HUES48 (cell line): ENCODE data around the gene MSI2.

ENCODE experiments used
- H3K27ac ChIP-seq: one replicate; pipeline ENCODE4 v1.7.0; 2013; ENCODE audit warnings: low read depth, low read length, inconsistent platforms
- H3K27me3 ChIP-seq: 2 replicates; pipeline ENCODE4 v1.6.1; 2013; ENCODE audit warnings: mild to moderate bottlenecking, low read length; ENCODE audit not compliant: control insufficient read depth, insufficient read depth
- H3K36me3 ChIP-seq: 2 replicates; pipeline ENCODE4 v1.6.1; 2013; ENCODE audit warnings: low read length; ENCODE audit not compliant: control insufficient read depth, insufficient read depth
- H3K4me1 ChIP-seq: 2 replicates; pipeline ENCODE4 v1.6.1; 2013; ENCODE audit warnings: mild to moderate bottlenecking, low read length; ENCODE audit not compliant: control insufficient read depth, insufficient read depth
- H3K4me3 ChIP-seq: 2 replicates; pipeline ENCODE4 v1.5.1; 2013; ENCODE audit warnings: mild to moderate bottlenecking, low read depth, low read length
- H3K9ac ChIP-seq: 2 replicates; pipeline ENCODE4 v1.6.1; 2013; ENCODE audit warnings: mild to moderate bottlenecking, low read depth, low read length, moderate library complexity
- H3K9me3 ChIP-seq: 2 replicates; pipeline ENCODE4 v1.6.1; 2013; ENCODE audit warnings: low read length; ENCODE audit not compliant: control insufficient read depth, insufficient read depth

Gene MSI2

GRCh38 chr17:57532556-57532955 is 276.2 kb downstream of the MSI2 start:
- no peaks in the 10 kb centered on the region for H3K27me3 ChIP-seq
- H3K9me3 ChIP-seq: no peaks in the 10 kb centered on the region
- H3K4me1 ChIP-seq: peaks cover 30% of the 10 kb centered on the region
- no peaks in the 10 kb centered on the region for H3K36me3 ChIP-seq
- no peak overlapping the region for H3K9ac ChIP-seq
- H3K4me3 ChIP-seq: no peak overlapping the region
- H3K27ac ChIP-seq: no peak overlapping the region

- Histone ChIP-seq H3K4me3 (no peak overlapping the region), H3K9ac (no peak overlapping the region), H3K36me3 (no peaks in the 10 kb centered on the region), H3K4me1 (peaks cover 30% of the 10 kb centered on the region), H3K27me3 (no peaks in the 10 kb centered on the region), H3K27ac (no peak overlapping the region), H3K9me3 (no peaks in the 10 kb centered on the region)
Measured at GRCh38 chr17:57532966-57533365, 276.6 kb downstream of the MSI2 start.

DNA sequence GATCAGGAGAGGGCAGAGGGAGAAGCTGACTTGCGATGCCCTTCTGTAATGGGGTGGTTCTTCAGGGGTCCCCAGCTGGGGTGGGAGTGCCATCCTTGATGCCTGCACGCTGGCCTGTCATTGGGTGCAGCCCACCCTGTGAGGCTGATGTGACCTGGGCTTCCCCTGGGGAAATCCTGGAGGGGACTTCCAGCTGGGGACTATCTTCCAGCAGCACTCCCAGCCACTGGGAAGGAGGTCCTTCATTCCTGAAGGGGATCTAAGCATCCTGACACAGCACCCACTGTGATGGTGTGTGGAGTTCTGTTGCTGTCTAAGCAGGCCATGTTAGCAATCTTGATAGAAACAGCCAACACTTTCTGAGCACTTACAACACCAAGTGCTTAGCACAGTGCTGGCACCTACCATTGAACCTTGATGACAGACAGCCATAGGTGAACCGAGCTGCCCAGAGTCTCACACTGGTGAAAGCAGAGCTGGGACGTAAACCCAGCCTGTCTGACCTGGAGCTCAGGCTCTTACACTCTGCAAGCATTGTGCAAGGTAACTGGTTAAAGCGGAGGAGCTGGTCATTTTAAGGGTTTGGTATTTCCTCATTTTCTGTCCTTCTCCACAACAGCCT is 277.5 kb downstream of the MSI2 start:
- peaks cover 29% of the 10 kb centered on the region for H3K4me1 ChIP-seq
- H3K27me3 ChIP-seq: no peaks in the 10 kb centered on the region
- no peak overlapping the region for H3K9ac ChIP-seq
- no peaks in the 10 kb centered on the region for H3K36me3 ChIP-seq
- H3K4me3 ChIP-seq: no peak overlapping the region
- no peak overlapping the region for H3K27ac ChIP-seq
- no peaks in the 10 kb centered on the region for H3K9me3 ChIP-seq

- no peak overlapping the region for H3K27ac ChIP-seq
- peaks cover 24% of the 10 kb centered on the region for H3K4me1 ChIP-seq
- H3K9me3 ChIP-seq: no peaks in the 10 kb centered on the region
- H3K27me3 ChIP-seq: no peaks in the 10 kb centered on the region
- no peaks in the 10 kb centered on the region for H3K36me3 ChIP-seq
- no peak overlapping the region for H3K4me3 ChIP-seq
- H3K9ac ChIP-seq: no peak overlapping the region
Measured at GRCh38 chr17:57534863-57535248, 278.5 kb downstream of the MSI2 start.

DNA sequence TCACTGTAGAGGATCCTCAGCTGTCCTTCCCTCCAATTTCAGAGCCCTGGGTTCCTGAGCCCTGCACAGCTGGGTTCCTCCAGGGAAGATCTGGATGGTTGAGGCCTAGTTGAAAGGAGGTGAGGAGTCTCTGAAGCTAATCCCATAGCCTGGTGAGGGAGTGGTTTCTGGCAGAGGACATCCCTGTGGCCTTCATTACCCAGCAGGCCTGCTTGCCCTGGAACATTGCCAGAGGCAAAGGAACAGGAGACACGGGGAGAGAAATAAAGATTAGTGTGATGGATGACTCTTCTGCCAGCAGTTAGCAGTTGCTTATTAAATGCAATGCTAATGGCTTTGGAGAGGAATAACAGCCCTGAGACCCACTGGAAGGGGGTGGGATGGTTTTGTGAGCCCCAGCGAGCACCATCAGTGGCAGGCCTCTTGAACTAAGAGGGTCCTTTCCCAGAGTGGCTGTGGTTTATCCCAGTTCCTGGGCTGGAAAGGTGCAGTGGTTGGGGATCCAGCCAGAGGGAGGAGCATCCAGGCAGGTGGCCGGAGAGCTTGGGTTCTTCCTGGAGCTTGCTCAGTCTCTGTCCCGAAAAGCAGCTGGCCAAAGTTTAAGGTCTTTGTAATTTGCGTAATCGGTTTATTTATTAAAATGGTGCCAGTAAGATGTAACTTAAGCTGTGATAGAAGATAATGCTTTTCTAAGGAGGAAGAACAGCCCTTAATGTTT is 279.1 kb downstream of the MSI2 start:
- Histone ChIP-seq H3K9ac (no peak overlapping the region), H3K27ac (no peak overlapping the region), H3K4me1 (peaks cover 19% of the 10 kb centered on the region), H3K36me3 (no peaks in the 10 kb centered on the region), H3K4me3 (no peak overlapping the region), H3K9me3 (no peaks in the 10 kb centered on the region), H3K27me3 (no peaks in the 10 kb centered on the region)

GRCh38 chr17:57536289-57536688 is 280.0 kb downstream of the MSI2 start:
- H3K36me3 ChIP-seq: no peaks in the 10 kb centered on the region
- no peak overlapping the region for H3K9ac ChIP-seq
- no peaks in the 10 kb centered on the region for H3K9me3 ChIP-seq
- peaks cover 16% of the 10 kb centered on the region for H3K4me1 ChIP-seq
- no peaks in the 10 kb centered on the region for H3K27me3 ChIP-seq
- H3K27ac ChIP-seq: no peak overlapping the region
- no peak overlapping the region for H3K4me3 ChIP-seq

DNA sequence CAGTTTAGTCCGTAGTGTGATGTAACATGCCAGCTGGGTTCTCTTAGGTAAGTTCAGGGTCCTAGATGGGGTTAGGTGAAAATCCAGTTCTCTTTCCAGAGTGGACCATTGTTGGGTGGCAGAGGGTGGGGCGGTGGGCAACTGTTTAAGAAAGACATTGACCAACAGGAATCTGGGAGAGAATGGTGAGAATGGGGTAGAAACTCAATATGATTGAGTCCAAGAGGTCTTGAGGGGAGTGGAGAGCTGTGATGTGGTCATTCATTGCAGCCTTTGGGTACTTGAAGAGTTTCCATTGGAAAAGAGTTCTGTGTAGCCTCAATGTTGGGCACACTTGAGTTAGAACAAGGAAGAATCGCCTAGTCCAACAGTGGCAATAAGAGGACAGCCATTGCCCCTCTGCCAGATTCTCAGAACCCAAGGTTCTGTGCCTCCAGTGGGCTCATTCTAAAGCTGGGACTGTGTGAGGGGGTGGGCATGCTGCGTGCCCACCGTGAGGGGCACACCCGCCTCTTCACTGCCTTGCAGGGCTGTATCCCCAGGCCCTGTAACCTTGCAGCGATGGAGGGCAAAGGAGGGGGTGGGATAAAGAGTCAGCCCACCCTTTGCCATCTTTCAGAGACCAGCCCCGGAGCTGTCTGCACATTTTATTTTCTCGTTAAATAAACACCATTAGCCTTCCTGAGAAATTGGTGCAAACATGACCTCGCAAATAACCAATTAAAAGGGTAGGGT is 280.6 kb downstream of the MSI2 start:
- no peak overlapping the region for H3K27ac ChIP-seq
- no peaks in the 10 kb centered on the region for H3K9me3 ChIP-seq
- no peak overlapping the region for H3K4me3 ChIP-seq
- H3K36me3 ChIP-seq: no peaks in the 10 kb centered on the region
- H3K9ac ChIP-seq: no peak overlapping the region
- peaks cover 16% of the 10 kb centered on the region for H3K4me1 ChIP-seq
- H3K27me3 ChIP-seq: no peaks in the 10 kb centered on the region

- Histone ChIP-seq H3K27me3 (no peaks in the 10 kb centered on the region), H3K36me3 (no peaks in the 10 kb centered on the region), H3K9me3 (no peaks in the 10 kb centered on the region), H3K4me3 (no peak overlapping the region), H3K9ac (no peak overlapping the region), H3K27ac (peak overlapping the region; percentile 58), H3K4me1 (peaks cover 20% of the 10 kb centered on the region)
Measured at GRCh38 chr17:57537524-57538410, 281.4 kb downstream of the MSI2 start.

DNA sequence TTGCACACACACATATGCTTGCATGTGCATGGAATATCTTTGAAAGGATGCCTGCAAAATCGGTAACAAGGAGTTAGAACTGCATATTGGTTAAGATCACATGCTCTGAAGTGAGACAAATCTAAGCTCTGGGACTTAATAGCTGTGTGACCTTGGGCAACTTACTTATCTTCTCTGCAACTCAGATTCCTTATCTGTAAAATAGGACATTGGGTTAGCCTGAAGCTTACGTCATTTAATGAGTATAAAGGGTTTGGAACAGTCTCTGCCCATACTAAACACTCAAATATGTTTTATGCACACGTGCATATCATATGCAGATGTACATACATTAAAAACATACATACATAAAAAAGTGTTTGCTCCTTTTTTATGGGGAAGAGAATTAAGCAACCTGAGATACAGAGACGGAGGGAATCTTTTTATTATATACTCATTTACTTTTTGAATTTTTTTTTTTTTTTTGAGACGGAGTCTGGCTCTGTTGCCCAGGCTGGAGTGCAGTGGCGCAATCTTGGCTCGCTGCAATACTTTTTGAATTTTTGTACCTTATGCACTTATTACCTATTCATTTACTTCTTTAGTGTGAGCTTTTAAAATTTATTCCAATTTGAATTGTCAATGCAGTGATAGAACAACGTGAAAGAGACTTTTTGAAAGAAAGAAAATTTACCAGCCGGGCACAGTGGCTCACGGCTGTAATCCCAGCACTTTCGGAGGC is 282.6 kb downstream of the MSI2 start:
- peak overlapping the region; percentile 58 for H3K27ac ChIP-seq
- H3K4me3 ChIP-seq: no peak overlapping the region
- H3K36me3 ChIP-seq: no peaks in the 10 kb centered on the region
- H3K9me3 ChIP-seq: no peaks in the 10 kb centered on the region
- no peak overlapping the region for H3K9ac ChIP-seq
- no peaks in the 10 kb centered on the region for H3K27me3 ChIP-seq
- H3K4me1 ChIP-seq: peaks cover 31% of the 10 kb centered on the region

- H3K36me3 ChIP-seq: no peaks in the 10 kb centered on the region
- no peak overlapping the region for H3K4me3 ChIP-seq
- H3K27ac ChIP-seq: no peak overlapping the region
- no peaks in the 10 kb centered on the region for H3K27me3 ChIP-seq
- no peaks in the 10 kb centered on the region for H3K9me3 ChIP-seq
- H3K9ac ChIP-seq: no peak overlapping the region
- peaks cover 39% of the 10 kb centered on the region for H3K4me1 ChIP-seq
Measured at GRCh38 chr17:57539529-57540301, 283.4 kb downstream of the MSI2 start.
